Diencephalon (tissue), 1 donor: Measurements from ENCODE around the gene ZNF653. TPM values are rescaled to one million over a fixed set of nuclear protein-coding genes. Genes with fewer than 3 reads are reported as not detected.

Experiments used
- small RNA-seq: library from RNA; depleted of rRNA; stranded (forward); fragments of <200 nt; gene quantifications from one replicate; pipeline ENCODE3, GENCODE V24; 2014
- total RNA-seq: library from RNA; depleted of rRNA; stranded (reverse); fragments of >200 nt; gene quantifications from one replicate; pipeline ENCODE4 v1.2.3, GENCODE V29; 2014

ZNF653 gene
- 19.6 TPM for total RNA-seq

GRCh38 chr19:11505504-11506100 is at the start of gene ZNF653:
Gene ZNF653 (minus strand): TSS chr19:11505839. CDS start chr19:11505786, 53 bp downstream.

GRCh38 chr19:11538232-11539036 is 32.8 kb upstream of the ZNF653 start, which contains the start of gene CNN1:
Gene CNN1 (plus strand): TSS chr19:11538851. CDS start chr19:11538928, 77 bp downstream.

GRCh38 chr19:11528551-11529341 is 23.1 kb upstream of the ZNF653 start, which contains the start of gene ECSIT:
Gene ECSIT (minus strand): TSS chr19:11529134. CDS start chr19:11519170, 9,964 bp downstream.

GRCh38 chr19:11480715-11481533 is 24.7 kb downstream of the ZNF653 start, which contains the start of gene ELAVL3:
Gene ELAVL3 (minus strand): TSS chr19:11481046. CDS start chr19:11480608, 438 bp downstream.

GRCh38 chr19:11435057-11435832 is 70.4 kb downstream of the ZNF653 start, which contains the start of the genes ODAD3 and PRKCSH:
Gene ODAD3 (minus strand): TSS chr19:11435121. CDS start chr19:11435016, 105 bp downstream.
Gene PRKCSH (plus strand): TSS chr19:11435635. CDS start chr19:11436118, 483 bp downstream.

Small RNA genes lying within 50 kb of the gene (small RNA-seq; reads per million reads assigned to genes)
- gene MIR7974 (0.10 reads per million), gene RN7SL833P (0.13 reads per million)

Other genes starting within 250 kb of the ZNF653 start
- 3.7 TPM for gene DOCK6, start 243.3 kb downstream of the ZNF653 start, total RNA-seq
- 0.46 TPM for gene TSPAN16, start 209.7 kb downstream of the ZNF653 start, total RNA-seq
- 28.8 TPM for gene RAB3D, start 166.2 kb downstream of the ZNF653 start, total RNA-seq
- gene TMEM205, start 159.6 kb downstream of the ZNF653 start, total RNA-seq, result 53.1 TPM
- gene CCDC159, start 159.3 kb downstream of the ZNF653 start, total RNA-seq, result 6.7 TPM
- gene PLPPR2, start 150.4 kb downstream of the ZNF653 start, total RNA-seq, result 66.7 TPM
- 1.2 TPM for gene SWSAP1, start 131.2 kb downstream of the ZNF653 start, total RNA-seq
- 3.2 TPM for gene EPOR, start 121.5 kb downstream of the ZNF653 start, total RNA-seq
- not detected for gene RGL3, start 86.5 kb downstream of the ZNF653 start, total RNA-seq
- gene ODAD3, start 70.7 kb downstream of the ZNF653 start, total RNA-seq, result 2.8 TPM
- gene PRKCSH, start 70.2 kb downstream of the ZNF653 start, total RNA-seq, result 53.1 TPM
- gene ELAVL3, start 24.8 kb downstream of the ZNF653 start, total RNA-seq, result 118 TPM
- gene ECSIT, start 23.3 kb upstream of the ZNF653 start, total RNA-seq, result 49.6 TPM
- 0.46 TPM for gene CNN1, start 33.0 kb upstream of the ZNF653 start, total RNA-seq
- 22.8 TPM for gene ELOF1, start 53.4 kb upstream of the ZNF653 start, total RNA-seq
- gene ACP5, start 71.8 kb upstream of the ZNF653 start, total RNA-seq, result 0.46 TPM
- 58.8 TPM for gene ZNF627, start 91.6 kb upstream of the ZNF653 start, total RNA-seq
- gene ZNF823, start 233.1 kb upstream of the ZNF653 start, total RNA-seq, result 23.8 TPM